Glomerular endothelial cell (primary cell): ENCODE results near the gene ORAI3. TPM values are rescaled to one million over a fixed set of nuclear protein-coding genes. Genes with fewer than 3 reads are reported as not detected.

Source experiments
- DNase-seq: peaks from one replicate; pipeline ENCODE4 v3.0.0-alpha.2; 2011; ENCODE audit warnings: low read depth, low spot score; ENCODE audit errors: extremely low read depth
- total RNA-seq: library from RNA; depleted of rRNA; stranded (reverse); fragments of >200 nt; gene quantifications from 2 replicates; pipeline ENCODE4 v1.2.3, GENCODE V29; 2015

Gene ORAI3
- total RNA-seq, 1 donor from 2014 or later: 40.0 TPM

- DNase-seq: no peak
These were observed 38.8 kb downstream of the ORAI3 start for GRCh38 chr16:30987581-30988190.

GRCh38 chr16:30989469-30990047 lies 40.7 kb downstream of the ORAI3 start:
- DNase-seq: no peak

GRCh38 chr16:30990105-30990504 lies 41.2 kb downstream of the ORAI3 start:
- DNase-seq: no peak

GRCh38 chr16:30991052-30991451 lies 42.2 kb downstream of the ORAI3 start:
- DNase-seq: no peak

- no peak for DNase-seq
These were observed 43.5 kb downstream of the ORAI3 start for GRCh38 chr16:30992276-30992780.

GRCh38 chr16:30992931-30993816 lies 44.3 kb downstream of the ORAI3 start:
- DNase-seq: no peak

- DNase-seq: no peak
These were observed 47.1 kb downstream of the ORAI3 start for GRCh38 chr16:30995927-30996323.

- no peak for DNase-seq
These were observed 47.6 kb downstream of the ORAI3 start for GRCh38 chr16:30996324-30996984.

- DNase-seq: no peak
These were observed 48.3 kb downstream of the ORAI3 start for GRCh38 chr16:30996985-30997724.

GRCh38 chr16:30997725-30998711 lies 49.1 kb downstream of the ORAI3 start:
- no peak for DNase-seq

- DNase-seq: no peak
These were observed 50.2 kb downstream of the ORAI3 start for GRCh38 chr16:30998852-30999761.

- no peak for DNase-seq
These were observed 52.0 kb downstream of the ORAI3 start for GRCh38 chr16:31000671-31001382.

GRCh38 chr16:31001507-31002249 lies 52.8 kb downstream of the ORAI3 start:
- DNase-seq: no peak

GRCh38 chr16:31002250-31002700 lies 53.4 kb downstream of the ORAI3 start:
- no peak for DNase-seq

GRCh38 chr16:31002862-31003341 lies 54.0 kb downstream of the ORAI3 start:
- DNase-seq: no peak

- DNase-seq: no peak
These were observed 54.9 kb downstream of the ORAI3 start for GRCh38 chr16:31003744-31004143.
